NCI-H226 (cell line): ENCODE measurements around the gene WDHD1.
A peak's percentile ranks its signal among the peaks of the same experiment; 100 is the strongest.
"Not testable (repeated sequence)": the region's sequence is repeated elsewhere in the genome, so short reads cannot be mapped to it uniquely, and the experiment has no call there.

Experiments
- DNase-seq: peaks from one replicate; pipeline ENCODE4 v3.0.0-alpha.2; 2015

The WDHD1 gene, protein sequence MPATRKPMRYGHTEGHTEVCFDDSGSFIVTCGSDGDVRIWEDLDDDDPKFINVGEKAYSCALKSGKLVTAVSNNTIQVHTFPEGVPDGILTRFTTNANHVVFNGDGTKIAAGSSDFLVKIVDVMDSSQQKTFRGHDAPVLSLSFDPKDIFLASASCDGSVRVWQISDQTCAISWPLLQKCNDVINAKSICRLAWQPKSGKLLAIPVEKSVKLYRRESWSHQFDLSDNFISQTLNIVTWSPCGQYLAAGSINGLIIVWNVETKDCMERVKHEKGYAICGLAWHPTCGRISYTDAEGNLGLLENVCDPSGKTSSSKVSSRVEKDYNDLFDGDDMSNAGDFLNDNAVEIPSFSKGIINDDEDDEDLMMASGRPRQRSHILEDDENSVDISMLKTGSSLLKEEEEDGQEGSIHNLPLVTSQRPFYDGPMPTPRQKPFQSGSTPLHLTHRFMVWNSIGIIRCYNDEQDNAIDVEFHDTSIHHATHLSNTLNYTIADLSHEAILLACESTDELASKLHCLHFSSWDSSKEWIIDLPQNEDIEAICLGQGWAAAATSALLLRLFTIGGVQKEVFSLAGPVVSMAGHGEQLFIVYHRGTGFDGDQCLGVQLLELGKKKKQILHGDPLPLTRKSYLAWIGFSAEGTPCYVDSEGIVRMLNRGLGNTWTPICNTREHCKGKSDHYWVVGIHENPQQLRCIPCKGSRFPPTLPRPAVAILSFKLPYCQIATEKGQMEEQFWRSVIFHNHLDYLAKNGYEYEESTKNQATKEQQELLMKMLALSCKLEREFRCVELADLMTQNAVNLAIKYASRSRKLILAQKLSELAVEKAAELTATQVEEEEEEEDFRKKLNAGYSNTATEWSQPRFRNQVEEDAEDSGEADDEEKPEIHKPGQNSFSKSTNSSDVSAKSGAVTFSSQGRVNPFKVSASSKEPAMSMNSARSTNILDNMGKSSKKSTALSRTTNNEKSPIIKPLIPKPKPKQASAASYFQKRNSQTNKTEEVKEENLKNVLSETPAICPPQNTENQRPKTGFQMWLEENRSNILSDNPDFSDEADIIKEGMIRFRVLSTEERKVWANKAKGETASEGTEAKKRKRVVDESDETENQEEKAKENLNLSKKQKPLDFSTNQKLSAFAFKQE

GRCh38 chr14:55026793-55027561, at the start of gene WDHD1, which contains the start of gene SOCS4:
Gene WDHD1, minus strand, starts transcription at chr14:55027099. Its CDS starts 312 bp downstream, at chr14:55026787.
Gene SOCS4, plus strand, starts transcription at chr14:55027236. Its CDS starts 15,806 bp downstream, at chr14:55043042.
- DNase-seq = peak; percentile 85

DNA sequence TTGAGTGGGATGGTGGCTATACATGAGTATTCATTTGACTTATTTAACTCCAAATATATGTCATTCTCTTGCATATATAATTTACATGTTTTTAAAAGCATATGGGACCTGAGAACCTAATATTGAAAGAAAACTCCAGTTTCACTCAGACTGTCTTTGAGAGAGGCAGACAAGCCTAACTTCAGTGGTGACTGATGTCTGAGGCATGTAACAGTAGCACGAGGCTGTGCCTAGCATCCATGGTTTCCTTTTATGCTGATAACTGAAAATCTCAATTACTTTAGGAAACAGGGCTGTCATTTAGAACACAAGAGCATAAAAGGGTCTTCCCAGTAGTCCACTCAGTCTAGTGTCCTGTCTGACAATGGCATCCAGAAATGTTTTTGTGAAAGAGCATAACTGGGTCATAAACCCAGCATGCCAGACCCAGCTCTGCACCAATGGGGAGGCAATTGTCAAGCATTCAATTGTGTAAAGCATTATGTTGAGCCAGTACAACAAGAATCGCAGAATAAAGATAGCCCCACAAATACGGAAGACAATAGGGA, 48.8 kb upstream of the WDHD1 start:
- peak; percentile 35 for DNase-seq

DNA sequence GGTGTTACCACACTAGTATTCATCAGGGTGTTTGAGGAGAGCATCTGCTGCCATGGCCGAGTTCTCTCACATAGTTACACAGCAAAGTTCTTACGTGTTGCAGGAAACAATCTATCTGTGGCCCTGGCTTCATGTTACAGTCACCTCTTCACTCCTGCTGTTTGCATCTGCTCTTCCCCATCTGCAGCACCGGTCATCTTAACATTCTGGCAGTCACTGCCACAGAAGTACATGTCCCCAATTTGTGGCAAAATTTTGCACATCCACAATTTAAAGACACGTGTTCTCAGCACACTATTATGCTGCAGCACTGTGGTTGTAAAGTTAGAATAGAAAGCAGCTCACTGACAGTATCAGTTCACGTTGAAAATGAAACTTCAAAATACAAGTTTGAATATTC, 47.8 kb upstream of the WDHD1 start:
- DNase-seq = no peak

DNA sequence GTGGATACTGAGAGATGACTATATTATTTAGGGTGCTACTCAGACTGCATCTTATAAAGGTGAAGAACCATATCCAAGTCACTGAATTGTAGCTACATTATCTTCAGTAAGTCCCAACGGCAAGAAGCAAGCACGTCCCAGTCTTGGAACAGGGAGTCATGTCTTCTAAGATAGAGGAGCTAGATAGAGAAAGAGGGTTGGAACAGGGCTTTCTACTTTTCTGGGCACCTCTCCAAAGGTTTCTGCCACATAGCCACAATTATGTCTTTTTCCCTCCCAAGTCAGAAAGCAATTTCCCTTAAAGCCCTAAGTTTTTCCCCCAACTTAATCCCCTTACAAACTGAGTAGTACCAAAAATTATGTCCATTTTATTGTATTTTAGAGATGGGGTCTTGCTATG, 47.0 kb upstream of the WDHD1 start:
- DNase-seq = peak; percentile 23

DNA sequence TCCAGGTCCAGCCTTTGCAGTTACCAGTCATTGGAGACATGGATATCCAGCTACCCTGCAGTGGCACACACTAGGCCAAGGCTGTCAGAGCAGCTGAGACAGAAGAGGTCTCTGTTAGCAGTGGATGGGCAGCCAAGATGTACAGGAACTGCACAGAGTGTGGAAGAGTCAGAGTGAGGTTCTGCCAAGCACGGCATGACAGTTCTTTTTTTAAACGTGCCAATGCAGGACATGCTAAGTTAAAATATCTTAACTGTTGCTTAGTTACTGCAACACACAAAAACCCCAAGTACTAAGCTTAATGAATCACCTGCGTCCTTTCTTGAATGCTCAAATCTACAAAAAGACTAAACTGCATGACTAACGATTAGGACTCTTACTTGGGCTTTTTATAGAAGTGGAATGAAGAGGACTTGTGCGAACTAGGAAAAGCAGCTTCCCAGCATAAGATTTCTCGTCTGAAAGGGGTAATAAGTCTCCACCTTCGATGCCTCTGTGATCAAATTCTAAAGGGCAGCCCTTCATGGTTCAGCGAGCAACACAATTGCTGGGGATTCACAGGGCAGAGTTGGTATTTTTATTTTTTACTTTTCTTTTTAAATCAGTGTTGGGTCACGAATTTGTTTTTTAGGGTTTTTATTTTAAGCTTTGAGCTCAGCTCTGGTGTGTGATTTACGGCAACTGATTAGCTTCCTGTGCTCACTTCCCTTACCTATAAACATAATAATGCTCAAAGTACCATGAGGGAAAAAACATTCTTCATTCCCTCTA, 45.2 kb upstream of the WDHD1 start:
- DNase-seq = peak; percentile 88

- peak; percentile 55 for DNase-seq
Observed at GRCh38 chr14:55070981-55071411, 44.1 kb upstream of the WDHD1 start.

- no peak for DNase-seq
Observed at GRCh38 chr14:55066223-55066622, 39.3 kb upstream of the WDHD1 start.

- no peak for DNase-seq
Observed at GRCh38 chr14:55065411-55065810, 38.5 kb upstream of the WDHD1 start.

DNA sequence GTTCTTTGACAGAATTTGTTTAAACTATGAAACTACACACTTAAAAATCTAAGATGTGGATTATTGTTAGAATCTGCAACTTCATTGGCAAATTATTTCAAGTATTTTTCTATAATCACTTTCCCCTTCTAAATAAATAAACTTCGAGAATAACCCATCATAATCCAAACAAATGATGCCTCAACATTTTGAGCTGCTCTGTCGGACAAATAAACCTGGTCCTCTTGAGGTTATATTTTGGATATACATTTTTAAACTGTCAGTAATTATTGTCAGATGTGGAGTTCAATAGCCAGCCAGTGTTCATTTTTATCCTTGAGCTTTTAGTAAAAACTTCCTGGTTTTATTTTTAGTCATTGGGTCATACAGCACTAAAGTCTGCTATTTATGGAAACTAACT, 38.0 kb upstream of the WDHD1 start:
- not testable (repeated sequence) for DNase-seq

DNA sequence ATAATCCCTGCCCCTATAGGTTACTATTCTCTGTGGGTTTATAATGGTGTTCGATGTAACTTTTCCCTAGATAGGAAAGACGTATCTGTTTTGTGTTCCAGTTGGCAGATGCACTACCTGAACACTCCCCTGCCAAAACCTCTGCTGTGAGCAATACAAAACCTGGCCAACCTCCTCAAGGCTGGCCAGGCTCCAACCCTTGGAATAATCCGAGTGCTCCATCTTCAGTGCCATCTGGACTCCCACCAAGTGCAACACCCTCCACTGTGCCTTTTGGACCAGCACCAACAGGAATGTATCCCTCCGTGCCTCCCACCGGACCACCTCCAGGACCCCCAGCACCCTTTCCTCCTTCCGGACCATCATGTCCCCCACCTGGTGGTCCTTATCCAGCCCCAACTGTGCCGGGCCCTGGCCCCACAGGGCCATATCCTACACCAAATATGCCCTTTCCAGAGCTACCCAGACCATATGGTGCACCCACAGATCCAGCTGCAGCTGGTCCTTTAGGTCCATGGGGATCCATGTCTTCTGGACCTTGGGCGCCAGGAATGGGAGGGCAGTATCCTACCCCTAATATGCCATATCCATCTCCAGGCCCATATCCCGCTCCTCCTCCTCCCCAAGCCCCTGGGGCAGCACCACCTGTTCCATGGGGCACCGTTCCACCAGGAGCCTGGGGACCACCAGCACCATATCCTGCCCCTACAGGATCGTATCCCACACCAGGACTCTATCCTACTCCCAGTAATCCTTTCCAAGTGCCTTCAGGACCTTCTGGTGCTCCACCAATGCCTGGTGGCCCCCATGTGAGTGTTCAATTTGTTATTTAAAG, 35.8 kb upstream of the WDHD1 start:
- DNase-seq = no peak

GRCh38 chr14:55059333-55059732, 32.4 kb upstream of the WDHD1 start:
- no peak for DNase-seq

DNA sequence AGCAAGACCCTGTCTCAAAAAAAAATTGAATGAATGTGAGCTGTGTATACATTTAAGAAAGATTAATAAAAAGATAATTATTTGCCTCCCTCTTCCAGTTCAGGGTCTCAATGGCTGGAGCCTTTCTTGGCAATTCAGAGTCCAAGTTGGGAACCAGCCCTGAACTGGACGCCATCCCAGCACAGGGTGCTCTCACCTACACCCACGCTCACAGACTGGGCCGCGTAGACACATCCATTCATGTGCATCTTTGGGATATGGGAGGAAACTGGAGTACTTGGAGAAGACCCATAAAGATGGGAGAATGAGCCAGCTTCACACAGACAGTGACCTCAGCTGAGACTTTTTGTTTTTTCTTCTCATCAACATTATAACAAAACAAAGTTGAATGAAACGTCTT, 31.0 kb upstream of the WDHD1 start:
- no peak for DNase-seq

DNA sequence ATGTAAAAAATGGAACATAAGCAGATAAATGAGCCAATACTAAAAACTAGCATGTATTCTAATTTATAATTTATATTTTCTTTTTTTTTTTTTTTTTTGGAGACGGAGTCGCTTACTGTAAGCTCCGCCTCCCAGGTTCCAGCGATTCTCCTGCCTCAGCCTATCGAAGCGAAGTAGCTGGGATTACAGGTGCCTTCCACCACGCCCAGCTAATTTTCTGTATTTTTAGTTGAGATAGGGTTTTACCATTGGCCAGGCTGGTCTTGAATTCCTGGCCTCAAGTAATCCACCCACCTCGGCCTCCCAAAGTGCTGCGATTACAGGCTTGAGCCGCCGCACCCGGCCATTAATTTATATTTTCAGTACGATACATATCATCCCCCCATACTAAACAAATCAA, 27.2 kb upstream of the WDHD1 start:
- no peak for DNase-seq

- DNase-seq = no peak
Observed at GRCh38 chr14:55053500-55053899, 26.6 kb upstream of the WDHD1 start.

GRCh38 chr14:55053018-55053417, 26.1 kb upstream of the WDHD1 start:
- no peak for DNase-seq

DNA sequence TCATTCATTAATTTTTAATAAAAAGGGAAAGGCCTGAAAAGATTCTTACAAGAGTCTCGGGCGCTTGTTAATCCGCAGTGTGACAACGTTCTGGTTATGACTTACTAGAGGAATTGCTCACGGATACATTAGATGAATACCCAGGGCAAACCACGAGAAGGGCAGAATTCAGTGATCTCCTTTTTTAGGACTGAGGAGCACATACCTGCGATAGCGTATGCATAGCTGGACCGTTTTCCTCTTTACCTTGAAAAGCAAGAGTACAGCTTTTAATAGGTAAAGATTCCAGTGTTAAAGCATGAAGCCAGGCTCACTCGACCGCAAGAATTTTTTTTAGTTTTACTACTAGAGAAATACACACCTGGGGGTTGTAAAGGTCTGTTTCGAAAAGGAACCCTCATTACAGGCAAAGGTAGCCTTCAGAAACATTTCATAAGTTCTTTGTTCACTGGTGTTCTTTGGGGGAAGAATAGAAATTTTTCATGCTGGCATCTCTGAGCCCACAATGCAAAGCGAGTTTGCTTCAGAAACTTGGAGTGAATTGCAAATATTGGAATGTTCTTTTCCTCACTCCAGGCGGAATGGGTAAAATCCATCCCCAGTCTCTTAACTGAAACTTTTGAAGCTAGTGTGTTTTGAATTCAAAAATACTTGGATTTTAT, 25.5 kb upstream of the WDHD1 start:
- DNase-seq = no peak

DNA sequence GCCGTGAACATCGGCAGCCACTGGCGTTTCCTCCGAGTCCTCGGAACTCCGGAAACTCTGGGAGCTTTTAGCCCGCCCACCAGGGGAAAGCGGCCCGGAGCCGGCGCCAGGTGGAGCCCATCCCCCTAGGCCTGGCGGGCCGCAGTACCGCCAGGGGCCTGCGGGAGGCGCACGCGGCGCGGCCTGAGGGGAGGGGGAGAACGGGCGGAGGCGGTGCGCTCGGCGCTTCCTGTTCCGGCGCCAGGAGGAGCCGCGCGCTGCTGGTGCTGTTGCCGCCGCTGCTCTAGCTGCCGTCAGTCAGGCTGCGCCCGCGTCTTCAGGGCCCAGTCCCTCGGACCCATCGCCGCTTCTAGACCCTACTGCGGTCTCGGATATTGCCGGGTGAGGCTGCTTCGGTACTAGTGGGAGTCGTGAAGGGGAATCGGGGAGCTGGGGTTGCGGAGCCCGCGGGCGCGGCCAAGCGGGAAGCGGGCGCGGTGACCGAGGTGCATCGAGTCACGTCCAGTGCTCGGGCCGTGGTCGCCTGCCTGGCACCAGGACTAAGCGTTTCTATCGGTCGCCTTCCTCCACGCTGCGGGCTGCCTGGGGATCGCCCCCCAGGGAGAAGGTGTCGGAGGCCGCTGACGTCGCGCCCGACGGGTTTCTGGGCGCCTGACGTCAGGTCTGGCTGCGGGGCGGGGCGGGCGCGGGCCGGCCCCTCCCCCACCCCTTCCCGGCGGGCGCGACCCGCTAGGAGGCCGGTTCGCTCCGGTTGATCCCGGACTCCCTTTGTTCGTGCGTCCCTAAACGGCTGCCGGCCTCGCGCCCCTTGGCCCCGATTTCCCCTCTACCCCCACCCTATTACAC, 24.7 kb upstream of the WDHD1 start, which contains the start of gene MAPK1IP1L:
Gene MAPK1IP1L, plus strand, starts transcription at position 225 of the 846 bp plus-strand sequence. CDS start 10,037 bp downstream, outside the sequence.
- DNase-seq = peak; percentile 92

- no peak for DNase-seq
Observed at GRCh38 chr14:55051165-55051422, 24.2 kb upstream of the WDHD1 start.

DNA sequence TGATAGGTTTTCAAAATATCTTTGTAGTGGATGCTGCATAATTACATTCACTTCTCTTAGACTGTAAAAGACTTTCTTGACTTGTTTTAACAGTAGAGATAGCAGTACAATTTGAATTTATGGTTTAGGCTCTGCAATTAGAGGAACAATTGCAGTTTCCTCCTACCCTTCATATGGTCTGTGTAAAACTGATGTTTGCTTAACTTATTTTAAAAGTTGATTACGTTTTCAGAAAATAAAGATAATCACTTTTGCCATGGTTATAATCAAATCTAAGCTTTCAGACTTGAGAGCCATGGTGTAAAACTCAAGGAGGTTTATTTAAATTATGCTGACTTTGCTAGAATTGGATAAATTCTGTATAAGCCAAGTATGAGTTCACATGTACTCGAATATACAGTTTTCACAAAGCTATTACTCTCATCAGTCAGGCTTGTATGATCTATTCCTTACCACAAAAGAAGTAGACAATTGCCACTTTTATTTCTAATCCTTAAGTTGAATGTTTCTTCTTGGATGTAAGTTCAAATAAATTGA, 22.1 kb upstream of the WDHD1 start:
- no peak for DNase-seq
